Stimulated activated CD4-positive, alpha-beta T cell treated with anti-CD3 and anti-CD28 coated beads, Interleukin-1b, Interleukin-23, amount 100 ng/mL, for 24 hours (primary cell): ENCODE measurements around the gene TBC1D4.
A peak's percentile ranks its signal among the peaks of the same experiment; 100 is the strongest.
"Not testable (repeated sequence)": the region's sequence is repeated elsewhere in the genome, so short reads cannot be mapped to it uniquely, and the experiment has no call there.

ENCODE experiments used
- DNase-seq, 4 experiments: peaks; one replicate each; pipeline ENCODE4 v3.0.0-alpha.2; 2020; ENCODE audit warnings: low read depth in 4 of 4, low spot score in 1 of 4

The TBC1D4 gene

DNA sequence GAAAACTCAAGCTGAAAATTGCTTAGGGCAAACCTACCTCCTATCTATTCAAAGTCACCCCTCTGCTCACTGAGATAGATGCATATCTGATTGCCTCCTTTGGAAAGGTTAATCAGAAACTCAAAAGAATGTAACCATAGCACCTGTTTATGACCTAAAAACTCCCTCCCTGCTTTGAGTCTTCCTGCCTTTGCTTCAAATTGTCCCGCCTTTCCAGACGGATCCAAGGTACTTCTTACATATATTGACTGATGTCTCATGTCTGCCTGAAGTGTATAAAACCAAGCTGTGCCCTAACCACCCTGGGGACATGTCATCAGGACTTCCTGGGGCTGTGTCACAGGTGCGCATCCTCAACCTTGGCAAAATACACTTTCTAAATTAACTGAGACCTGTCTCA is 118.6 kb downstream of the TBC1D4 start:
- DNase-seq = no peak

DNA sequence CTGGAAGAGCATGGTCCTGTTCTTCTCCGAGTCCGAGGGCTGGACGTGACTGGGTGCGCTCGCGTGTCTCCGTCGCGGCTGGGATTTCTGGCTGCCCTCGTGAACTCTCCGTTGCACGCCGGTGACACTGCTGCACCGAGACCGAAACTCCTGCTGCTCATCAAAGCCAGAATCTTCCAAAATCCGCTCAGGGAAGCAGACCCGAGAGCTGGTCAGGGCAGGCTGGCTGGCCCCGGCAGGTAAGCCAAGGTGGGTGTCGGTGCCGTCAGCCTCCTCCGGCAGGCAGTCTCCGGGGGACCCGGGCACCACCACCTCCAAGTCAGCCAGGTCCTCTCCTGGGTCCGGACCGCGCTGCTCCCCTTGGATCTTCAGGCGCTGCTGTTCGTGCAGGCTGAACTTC is 119.9 kb downstream of the TBC1D4 start:
- no peak for DNase-seq

DNA sequence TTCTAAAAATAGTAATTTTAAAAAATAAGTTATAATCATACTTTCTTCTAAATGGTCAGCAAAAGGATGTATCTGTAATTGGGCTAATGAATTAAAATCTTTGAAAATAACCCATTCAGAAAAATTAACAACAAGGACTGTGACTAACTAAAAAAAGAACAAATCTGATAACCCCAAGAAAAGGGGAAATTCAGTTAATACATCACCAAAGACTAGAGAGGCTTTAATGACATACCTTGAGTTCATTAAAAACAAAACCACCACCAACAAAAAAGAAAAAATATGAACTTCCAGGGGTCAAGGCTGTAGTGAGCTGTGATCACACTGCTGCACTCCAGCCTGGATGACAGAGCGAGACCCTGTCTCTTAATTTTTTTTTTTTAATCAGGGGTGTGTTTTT is 121.8 kb downstream of the TBC1D4 start:
- DNase-seq = no peak

DNA sequence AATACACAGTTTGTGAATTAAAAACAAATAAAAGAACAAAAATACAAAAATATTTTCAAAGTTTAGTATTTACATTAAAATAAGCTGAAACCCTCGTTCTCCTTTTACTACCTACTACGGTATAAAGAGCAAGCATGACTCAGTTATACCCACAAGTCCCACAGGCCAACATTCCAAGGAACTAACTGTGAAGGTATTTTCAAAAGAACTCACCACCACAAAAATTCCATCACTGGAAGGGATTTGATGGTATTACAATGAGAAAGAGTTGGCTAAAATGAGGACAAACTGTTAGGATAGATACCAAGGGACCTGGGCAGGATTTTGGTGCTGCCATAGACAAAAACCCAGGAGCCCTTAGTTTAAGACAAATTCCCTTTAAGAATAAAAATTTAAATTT is 122.7 kb downstream of the TBC1D4 start:
- no peak for DNase-seq

DNA sequence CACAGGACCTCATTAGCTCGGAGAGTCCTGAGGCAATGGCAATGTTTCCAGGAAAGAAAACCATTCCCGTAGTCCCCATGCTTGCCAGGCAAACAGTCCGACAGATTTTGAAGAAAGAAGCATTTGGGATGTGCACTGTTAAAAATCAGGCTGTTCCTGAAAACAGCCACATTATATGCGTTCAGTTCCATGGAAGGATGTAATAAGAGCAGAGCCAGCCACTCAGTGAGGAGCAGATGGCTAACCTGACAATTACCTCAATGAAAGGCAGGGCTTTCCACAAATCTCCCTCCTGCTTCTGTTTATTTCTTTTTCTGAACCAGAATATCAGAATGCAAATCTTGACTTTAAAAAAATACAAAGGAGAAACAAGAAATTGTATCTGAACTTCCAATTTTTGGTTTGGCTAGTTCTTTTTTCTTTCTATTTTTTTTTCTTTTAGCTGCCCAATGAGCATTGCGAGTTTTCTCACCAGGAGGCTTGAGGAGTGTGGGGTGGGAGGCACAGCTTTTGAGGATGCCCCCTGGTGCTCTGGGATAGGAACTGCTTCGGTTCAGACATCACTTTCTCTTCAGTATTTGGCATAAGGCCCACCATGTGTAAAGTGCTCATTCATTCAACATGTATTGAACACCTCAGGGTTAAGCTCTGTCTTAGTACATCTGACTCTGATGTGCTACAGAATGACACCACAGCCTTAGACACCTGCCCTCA is 124.2 kb downstream of the TBC1D4 start:
- peak in 3 of 4 experiments; percentile 16 to 21 (median 20) for DNase-seq

DNA sequence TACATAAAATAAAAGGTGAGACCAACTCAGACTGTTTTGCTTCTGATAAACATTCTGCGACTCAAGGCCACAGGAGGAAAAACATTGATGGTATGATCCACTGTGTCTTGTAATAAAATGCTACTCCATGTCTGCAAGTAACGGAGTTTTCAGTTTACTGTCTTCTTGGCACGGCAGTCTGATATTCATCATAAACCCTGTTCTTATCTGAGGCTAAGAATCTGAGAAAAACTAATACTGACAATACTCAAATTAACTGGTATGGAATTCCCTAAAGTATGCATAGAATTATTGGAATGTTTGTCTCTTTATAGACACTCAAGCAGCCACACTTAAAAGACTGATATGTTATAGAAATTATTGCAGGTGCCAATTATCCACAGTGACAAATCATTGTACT is 125.5 kb downstream of the TBC1D4 start:
- no peak for DNase-seq

DNA sequence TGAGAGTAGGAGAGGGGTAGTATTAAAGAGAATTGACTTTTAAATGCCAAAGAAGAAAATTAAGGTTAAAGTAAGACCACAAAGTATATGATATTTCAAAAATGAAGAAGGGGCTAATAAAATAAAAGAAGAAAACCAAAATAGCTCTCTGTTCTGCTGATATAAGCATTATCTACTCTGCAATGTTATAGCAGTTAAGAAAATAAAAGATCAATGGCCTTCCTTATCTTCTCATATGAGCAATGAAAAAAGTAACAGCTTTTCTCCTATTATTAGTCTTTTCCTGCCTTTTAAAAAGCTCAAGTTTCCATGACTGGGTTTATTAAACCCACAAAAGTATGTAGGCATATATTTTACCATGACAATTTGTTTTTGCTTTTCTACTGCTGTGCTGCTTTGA is 126.4 kb downstream of the TBC1D4 start:
- no peak for DNase-seq

DNA sequence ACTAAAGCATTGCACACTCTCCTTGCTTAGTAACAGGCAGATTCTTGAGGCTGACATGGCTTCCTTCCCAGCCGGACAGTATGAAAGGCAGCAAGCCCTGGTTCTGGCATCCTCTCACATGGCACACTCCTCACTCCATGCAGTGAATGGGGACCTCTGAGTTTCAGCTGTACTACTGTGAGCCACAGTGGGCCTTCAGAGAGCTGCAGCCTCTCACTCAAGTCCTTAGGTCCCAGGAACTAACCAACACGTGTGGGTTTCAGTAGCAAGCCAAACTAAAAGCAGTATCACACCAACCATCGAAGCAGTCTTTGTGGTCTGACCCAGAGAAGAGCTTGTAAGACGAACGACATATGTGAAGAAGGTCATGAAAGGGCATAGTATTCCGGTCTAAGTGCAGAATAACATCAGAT is 128.2 kb downstream of the TBC1D4 start:
- no peak for DNase-seq

DNA sequence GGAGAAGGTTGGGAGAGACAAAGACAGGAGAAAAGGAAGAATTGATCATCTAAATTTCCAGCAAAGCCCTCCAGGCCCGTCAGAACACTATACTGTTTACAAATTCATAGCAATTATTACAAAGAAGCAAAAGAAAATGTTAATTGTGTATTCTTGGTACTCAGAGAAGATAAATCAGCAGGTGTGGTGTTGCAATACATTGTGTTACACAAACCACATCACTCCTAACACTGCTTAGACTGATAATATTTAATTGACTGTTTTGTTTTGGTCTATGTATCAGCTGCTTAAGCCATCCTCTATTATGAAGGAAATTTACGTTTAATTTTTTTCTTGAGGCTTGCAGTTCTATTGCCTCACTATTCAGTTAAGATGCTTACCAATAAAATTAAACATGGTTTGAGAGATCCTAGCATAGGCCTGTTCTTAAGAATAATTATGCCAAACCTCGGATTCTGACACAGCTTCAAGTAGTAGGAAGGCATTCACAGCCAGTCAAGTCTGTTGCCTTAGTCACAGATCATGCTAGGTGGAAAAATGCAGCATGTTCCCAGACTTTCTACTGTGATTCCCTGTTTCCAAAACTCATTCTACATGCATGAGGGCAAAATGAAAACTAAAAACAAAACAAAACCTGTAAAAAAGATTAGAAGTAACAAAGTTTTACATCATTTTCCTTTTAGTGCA is 129.2 kb downstream of the TBC1D4 start:
- DNase-seq = no peak

DNA sequence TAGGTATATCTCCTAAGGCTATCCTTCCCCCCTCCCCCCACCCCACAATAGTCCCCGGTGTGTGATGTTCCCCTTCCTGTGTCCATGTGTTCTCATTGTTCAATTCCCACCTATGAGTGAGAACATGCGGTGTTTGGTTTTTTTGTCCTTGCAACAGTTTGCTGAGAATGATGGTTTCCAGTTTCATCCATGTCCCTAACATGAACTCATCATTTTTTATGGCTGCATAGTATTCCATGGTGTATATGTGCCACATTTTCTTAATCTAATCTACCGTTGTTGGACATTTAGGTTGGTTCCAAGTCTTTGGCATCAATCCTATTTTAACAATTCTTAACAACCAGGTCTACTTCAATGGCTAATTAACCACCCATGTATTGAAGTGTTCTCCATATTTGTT is 130.4 kb downstream of the TBC1D4 start:
- DNase-seq = not testable (repeated sequence)

DNA sequence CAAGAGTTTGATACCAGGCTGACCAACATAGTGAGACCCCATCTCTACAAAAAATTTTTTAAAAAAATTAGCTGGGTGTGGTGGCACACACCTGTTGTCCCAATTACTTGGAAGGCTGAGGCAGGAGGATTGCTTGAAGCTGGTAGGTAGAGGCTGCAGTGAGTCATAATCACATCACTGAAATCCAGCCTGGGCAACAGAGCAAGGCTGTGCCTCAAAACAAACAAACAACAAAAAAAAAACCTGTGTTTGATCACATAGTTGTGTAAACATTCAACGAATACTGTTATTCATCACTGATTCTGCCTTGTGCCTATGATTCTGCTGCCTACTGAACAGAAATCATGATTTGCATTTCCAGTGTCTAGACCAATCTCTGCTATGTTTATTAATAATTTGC is 134.0 kb downstream of the TBC1D4 start:
- DNase-seq = no peak

DNA sequence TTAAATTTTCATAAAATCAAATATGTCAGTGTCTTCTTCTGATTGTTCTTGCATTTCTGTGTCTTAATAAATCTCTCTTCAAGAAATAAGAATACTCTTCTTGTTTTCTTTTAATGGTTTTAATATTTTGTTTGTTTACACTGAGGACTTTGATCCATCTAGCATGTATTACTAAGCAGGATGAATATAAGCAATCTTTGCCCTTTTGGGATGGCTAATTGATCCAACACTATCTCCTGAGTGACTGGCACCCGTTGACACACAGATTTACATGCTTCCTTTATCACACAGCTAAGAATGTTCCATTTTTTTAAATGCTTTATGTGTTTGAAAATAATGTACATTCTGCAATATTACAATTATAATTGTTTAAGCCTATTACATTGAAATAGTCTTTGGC is 134.5 kb downstream of the TBC1D4 start:
- DNase-seq = no peak

DNA sequence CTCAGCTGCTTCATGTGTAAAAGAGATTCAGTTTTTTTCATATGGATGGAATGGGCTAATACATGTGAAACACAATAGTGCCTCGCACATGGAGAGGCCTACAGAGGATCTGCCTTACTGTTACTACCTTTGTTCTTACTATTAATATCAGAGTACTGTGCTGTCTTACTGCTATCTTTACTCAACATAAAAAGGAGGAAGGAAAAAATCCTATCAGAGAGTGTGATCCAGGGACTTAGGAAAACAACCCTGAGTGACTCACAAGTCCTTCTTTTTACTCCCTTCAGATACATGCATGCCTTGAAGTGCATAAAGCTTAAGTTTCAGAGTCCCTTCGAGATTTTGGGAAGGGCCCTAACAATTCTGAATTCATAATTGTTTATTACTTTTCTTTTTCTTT is 136.8 kb downstream of the TBC1D4 start:
- DNase-seq = no peak

DNA sequence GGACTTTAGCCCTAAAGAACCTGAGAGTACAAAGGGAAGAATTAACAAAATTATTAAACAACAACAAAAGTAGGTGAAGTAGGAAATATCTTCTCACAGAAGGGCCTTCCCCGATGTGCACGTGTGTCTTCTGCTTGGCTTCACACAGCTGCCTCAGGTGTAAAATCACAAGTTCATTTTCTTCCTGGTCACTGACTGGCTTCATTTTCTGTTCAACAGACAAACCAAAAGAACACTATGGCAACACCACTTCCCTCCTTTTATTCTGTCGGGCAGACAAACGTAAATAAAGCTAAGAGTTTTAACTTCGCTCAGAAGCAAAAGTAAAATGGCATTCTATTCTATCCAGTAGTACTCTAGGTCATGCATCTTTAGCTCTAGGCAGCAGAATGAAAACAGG is 140.9 kb downstream of the TBC1D4 start:
- no peak for DNase-seq

DNA sequence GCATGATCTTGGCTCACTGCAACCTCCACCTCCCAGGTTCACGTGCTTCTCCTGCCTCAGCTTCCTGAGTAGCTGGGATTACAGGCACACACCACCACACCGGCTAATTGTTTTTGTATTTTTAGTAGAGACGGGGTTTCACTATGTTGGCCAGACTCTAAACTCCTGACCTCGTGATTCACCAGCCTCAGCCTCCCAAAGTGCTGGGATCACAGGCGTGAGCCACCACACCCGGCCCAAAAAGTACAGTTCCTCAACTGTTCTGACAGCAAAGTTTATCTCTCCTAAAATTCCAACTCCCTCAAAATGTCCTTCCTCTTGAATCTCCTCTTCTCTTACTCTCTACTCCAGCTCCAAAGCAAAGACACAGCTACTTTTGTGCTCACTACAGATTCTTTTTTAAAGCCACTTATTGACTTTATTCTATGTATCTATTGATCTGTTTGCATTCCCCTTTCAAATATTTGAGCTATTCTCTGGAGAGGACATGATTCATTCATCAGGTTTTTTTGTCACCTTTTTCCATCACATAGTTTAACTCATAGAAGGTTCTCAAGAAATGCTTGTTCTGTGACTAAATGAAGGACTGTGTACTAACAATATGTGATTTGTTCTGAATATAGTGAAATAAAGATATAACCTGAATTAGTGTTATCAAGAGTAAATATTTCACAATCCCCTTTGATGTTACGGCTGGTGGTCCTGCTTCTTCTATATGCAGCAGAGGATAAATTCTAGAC is 142.2 kb downstream of the TBC1D4 start:
- no peak for DNase-seq

DNA sequence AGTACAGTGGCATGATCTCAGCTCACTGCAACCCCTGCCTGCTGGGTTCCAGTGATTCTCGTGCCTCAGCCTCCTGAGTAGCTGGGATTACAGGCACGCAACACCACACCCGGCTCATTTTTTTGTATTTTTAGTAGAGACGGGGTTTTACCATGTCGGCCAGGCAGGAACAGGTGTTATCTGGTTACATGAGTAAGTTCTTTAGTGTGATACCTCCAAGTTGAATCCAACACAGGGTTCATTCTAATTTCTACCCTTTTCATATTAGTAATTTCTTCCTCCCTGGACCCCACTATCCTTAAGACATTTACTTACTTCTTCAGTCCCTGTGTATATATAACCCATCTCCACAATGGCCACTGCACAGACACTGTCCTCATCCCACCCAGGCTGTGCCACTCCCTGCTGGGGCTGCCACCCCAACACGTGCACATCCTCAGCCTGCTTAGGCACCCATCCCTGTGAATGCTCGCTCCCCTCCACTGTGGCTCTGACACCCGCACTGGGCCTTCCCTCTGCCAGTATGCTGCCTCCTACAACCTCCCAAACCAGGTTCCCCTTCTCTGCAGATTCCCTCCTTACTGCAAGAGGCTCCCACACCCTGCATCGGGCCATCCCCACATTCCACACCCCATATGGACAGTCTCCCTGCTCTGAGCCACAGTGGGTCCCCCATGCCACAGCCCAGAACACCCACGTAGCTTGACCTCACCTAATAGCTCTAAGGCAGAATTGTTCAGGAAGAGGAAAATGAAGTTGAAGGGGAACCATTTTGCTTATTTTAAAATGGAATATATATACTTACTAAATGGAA is 147.1 kb downstream of the TBC1D4 start:
- no peak for DNase-seq

DNA sequence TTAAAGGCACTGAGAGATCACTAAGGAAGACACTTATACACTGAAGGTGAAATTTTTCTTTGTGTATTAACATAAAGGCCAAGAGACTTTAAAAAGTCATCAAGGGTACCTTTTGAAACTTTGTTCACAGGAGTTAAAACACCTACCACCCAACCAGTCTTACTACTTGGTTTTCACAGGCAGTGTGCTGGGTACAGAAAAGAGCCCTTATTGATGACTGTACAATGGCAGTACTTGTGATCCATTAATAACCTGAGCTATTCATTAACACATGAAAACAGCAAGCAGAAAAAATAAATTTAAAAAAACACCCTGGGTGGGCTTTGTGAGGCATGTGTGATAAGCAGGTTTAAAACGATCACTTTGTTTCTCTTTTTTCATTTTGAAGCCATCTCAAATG is 148.9 kb downstream of the TBC1D4 start:
- DNase-seq = no peak

DNA sequence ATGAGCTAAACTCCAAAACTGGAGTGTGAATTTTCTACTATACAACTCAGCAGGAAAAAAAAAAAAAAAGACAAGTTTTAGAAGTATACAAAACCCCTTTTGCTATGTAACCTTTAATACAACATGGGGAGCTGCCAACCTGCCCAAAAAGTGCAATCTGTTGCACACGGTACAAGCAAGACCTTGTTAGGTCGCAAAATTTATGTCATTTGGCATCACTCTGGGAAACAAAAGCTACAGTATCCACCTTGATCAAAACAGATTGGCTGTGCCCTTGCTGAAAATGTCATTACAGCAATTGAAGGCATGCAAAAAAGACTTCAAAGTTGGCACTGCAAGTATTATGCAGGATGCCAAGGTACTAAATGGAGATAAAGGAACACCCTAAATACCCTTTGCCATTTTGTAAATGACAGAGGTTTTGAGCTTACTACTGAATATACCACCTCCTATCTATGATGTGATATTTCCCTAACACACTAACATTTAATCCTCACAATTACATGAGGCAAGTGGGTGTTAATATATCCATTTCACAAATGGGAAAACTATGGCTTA is 150.1 kb downstream of the TBC1D4 start:
- DNase-seq = no peak

DNA sequence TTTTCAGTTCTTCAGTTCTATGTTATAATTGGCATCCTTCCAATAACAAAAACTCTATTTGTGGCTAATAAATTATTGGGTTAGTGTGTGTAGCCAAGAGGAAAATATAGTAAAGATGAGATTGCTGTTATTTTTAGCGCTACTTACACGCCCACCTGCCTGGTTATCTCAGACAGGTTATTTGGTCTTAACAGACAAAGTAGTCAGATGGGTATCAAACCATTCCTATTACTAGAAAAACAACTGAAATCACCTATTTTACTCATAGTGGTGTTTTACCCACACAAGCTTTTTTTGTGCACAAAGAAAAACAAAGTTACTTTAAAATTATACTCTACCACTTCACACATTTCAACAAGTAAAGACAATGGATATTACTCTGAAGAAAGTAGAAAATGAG is 151.2 kb downstream of the TBC1D4 start:
- DNase-seq = no peak

DNA sequence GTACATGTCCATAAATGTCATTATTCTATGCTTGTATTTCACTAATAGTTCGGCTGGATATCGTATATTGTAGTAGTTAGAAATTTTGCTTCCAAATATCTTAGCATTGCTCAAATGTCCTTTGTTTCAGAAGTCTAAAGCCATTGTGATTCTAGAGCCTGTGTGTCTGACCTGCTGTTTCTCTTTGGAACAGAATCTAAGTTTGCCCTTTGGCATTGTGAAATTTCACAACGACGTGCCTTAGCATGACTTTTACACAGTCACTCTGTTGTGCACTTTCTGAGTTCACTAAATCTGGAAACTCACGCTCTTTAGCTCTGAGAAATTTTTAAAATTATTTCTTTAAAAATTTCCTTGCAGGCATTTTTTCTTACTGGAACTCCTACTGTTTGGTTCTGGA is 152.2 kb downstream of the TBC1D4 start:
- no peak for DNase-seq

DNA sequence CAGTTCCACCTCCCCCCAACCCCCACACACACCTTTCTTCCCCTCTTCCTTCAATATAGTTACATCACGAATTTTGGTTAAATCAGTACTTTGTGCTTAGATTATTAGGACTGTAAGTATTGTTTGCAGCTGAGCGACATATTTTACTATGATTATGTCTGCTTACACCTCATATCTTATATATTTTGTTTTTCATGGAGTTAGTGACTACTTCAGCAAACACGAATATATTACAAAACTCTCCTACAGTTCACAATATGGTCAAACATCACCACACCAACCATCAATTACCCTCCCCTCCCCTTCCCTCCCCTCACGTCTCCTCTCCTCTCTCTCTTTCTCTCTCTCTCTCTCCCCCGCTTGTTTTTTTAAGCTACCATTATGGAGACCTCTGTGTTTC is 152.9 kb downstream of the TBC1D4 start:
- DNase-seq = no peak
